ENCODE results near the gene SDF2L1. TPM values are rescaled to one million over a fixed set of nuclear protein-coding genes. Genes with fewer than 3 reads are reported as not detected.

The SDF2L1 gene
- total RNA-seq, 2 donors from 2014 or later, result 25.6 to 30.1 TPM

DNA sequence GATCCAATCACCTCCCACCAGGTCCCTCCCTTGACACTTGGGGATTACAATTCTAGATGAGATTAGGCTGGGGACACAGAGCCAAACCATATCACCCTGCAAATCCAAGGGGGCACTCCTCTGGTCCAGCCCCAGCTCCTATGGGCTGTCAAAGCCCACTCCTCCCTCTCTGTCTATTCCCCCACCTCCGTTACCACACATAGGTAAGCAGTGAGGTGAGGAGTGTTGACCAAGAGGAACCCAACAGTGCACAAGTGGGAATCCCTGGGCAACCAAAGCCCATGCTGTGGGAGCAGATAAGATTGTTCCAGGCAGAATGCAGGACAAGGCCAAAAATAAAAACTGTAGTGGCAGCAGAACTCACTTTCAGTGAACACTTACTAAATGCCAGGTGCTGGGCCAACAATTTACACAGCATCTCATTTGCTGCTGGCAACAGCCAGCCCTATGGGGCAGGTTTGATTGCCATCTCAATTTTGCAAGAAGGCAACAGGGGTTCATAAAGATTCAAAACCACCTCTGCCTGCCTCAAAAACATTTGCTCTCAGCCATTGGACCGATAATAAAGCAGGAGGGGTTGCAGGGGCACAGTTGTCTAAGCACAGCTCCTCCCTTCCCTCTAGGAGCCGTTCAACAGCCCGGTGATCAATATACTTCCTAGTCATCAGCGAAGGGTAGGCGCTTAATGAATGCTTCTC lies 8.9 kb downstream of the SDF2L1 start:
- H3K4me1 Mint-ChIP-seq, result peaks cover 20% of the 10 kb centered on the region
- peak overlapping the region; percentile 90 for H3K4me3 Mint-ChIP-seq
- no peaks in the 10 kb centered on the region for H3K27me3 Mint-ChIP-seq
- H3K27ac Mint-ChIP-seq, result peak overlapping the region; percentile 57
- peaks cover 2% of the 10 kb centered on the region for H3K36me3 Mint-ChIP-seq (ENCODE audit: low read depth)
- no peaks in the 10 kb centered on the region for H3K9me3 ChIP-seq (ENCODE audit: control insufficient read depth, low read length, poor library complexity, severe bottlenecking)
- DNase-seq (no peak), ATAC-seq (no peak)

DNA sequence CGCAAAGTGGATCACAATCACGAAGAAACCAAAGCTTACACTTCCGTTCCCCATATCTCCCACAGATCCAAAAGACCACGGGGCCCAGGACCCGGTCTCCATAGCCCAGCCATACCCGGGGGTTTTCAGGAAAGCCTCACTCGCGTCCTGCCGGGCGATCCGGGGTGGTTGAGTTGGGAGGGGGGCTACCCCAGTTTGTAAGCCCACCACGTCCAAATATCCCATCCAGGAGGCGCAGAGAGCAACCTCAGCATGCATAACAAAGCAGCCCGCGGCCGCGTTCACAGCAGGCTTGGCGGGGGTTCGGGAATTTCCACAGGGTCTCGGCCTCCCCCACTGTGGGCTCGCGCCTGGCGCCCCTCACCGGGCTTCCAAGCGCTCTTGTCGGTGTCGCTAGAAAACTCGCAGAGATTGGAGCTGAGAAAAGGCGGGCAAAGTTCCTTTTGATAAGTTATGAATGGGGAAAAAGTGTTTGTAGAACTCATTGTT lies 9.5 kb downstream of the SDF2L1 start:
- Mint-ChIP-seq H3K36me3 (ENCODE audit: low read depth) (peaks cover 2% of the 10 kb centered on the region), H3K27me3 (no peaks in the 10 kb centered on the region), H3K4me1 (peaks cover 22% of the 10 kb centered on the region), H3K4me3 (peak overlapping the region; percentile 90), H3K27ac (peak overlapping the region; percentile 57)
- peak; percentile 40 for ATAC-seq
- peak in 1 of 3 donors; percentile 30 for DNase-seq
- H3K9me3 ChIP-seq (ENCODE audit: control insufficient read depth, low read length, poor library complexity, severe bottlenecking), result no peaks in the 10 kb centered on the region

DNA sequence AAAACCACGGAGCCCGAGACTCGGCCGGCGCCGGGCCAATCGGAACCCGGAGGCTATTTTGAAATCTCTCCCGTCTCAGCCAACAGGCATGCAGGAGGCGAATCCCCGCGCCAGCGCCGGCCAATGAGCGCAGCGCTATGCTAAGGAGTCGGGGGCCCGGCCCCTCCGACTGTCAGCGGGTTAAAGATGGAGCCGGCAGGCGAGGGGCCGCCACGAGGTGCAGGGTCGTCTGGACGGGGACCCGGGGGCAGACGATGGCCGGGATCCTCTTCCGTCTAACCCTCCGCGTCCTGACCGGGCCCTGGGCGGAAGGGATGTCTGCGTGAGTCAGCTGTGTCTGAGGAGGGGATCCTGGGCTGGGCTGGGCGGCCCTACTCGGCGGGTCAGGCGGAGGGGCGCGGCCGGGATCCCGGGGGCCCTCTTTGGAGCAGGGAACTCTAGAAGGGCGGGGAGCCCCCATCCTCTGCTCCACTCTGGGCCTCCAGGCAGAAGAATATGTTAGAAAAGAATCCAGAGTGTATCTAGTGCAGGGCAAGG lies 10.0 kb downstream of the SDF2L1 start:
- Mint-ChIP-seq H3K4me3 (peak overlapping the region; percentile 90), H3K4me1 (peaks cover 24% of the 10 kb centered on the region), H3K27me3 (no peaks in the 10 kb centered on the region), H3K27ac (peak overlapping the region; percentile 57), H3K36me3 (ENCODE audit: low read depth) (no peaks in the 10 kb centered on the region)
- H3K9me3 ChIP-seq (ENCODE audit: control insufficient read depth, low read length, poor library complexity, severe bottlenecking), result no peaks in the 10 kb centered on the region
- DNase-seq, result peak; percentile 68 to 77 (median 73)
- peak; percentile 99 for ATAC-seq

GRCh38 chr22:21652547-21653545 lies 10.7 kb downstream of the SDF2L1 start:
- Mint-ChIP-seq H3K4me1 (peaks cover 27% of the 10 kb centered on the region), H3K36me3 (ENCODE audit: low read depth) (no peaks in the 10 kb centered on the region), H3K27ac (peak overlapping the region; percentile 2), H3K4me3 (peak overlapping the region; percentile 90), H3K27me3 (no peaks in the 10 kb centered on the region)
- no peaks in the 10 kb centered on the region for H3K9me3 ChIP-seq (ENCODE audit: control insufficient read depth, low read length, poor library complexity, severe bottlenecking)
- DNase-seq (no peak), ATAC-seq (no peak)

GRCh38 chr22:21657020-21657359 lies 14.9 kb downstream of the SDF2L1 start:
- DNase-seq, result no peak
- peak overlapping the region; percentile 85 for H3K27ac Mint-ChIP-seq

GRCh38 chr22:21657360-21658032 lies 15.4 kb downstream of the SDF2L1 start:
- DNase-seq (peak; percentile 63 to 86 (median 80)), ATAC-seq (peak; percentile 96)
- Mint-ChIP-seq H3K4me3 (peak overlapping the region; percentile 89), H3K27ac (no peak overlapping the region), H3K36me3 (ENCODE audit: low read depth) (no peaks in the 10 kb centered on the region), H3K27me3 (no peaks in the 10 kb centered on the region), H3K4me1 (peaks cover 16% of the 10 kb centered on the region)
- H3K9me3 ChIP-seq (ENCODE audit: control insufficient read depth, low read length, poor library complexity, severe bottlenecking), result no peaks in the 10 kb centered on the region

More at GRCh38 chr22:21657020-21657359, 14.9 kb downstream of the SDF2L1 start:
- no peak for ATAC-seq
- H3K27me3 Mint-ChIP-seq, result no peaks in the 10 kb centered on the region
- no peaks in the 10 kb centered on the region for H3K36me3 Mint-ChIP-seq (ENCODE audit: low read depth)
- peaks cover 18% of the 10 kb centered on the region for H3K4me1 Mint-ChIP-seq
- no peaks in the 10 kb centered on the region for H3K9me3 ChIP-seq (ENCODE audit: control insufficient read depth, low read length, poor library complexity, severe bottlenecking)
- H3K4me3 Mint-ChIP-seq, result peak overlapping the region; percentile 89

- H3K27me3 Mint-ChIP-seq, result no peaks in the 10 kb centered on the region
- no peaks in the 10 kb centered on the region for H3K36me3 Mint-ChIP-seq (ENCODE audit: low read depth)
- no peak for DNase-seq
- no peak for ATAC-seq
- no peak overlapping the region for H3K27ac Mint-ChIP-seq
- H3K4me1 Mint-ChIP-seq, result peaks cover 17% of the 10 kb centered on the region
- no peak overlapping the region for H3K4me3 Mint-ChIP-seq
- H3K9me3 ChIP-seq (ENCODE audit: control insufficient read depth, low read length, poor library complexity, severe bottlenecking), result no peaks in the 10 kb centered on the region
These were observed 17.9 kb downstream of the SDF2L1 start for GRCh38 chr22:21659864-21660525.

GRCh38 chr22:21660904-21661303 lies 18.8 kb downstream of the SDF2L1 start:
- Mint-ChIP-seq H3K27ac (no peak overlapping the region), H3K4me3 (no peak overlapping the region), H3K36me3 (ENCODE audit: low read depth) (no peaks in the 10 kb centered on the region), H3K27me3 (no peaks in the 10 kb centered on the region), H3K4me1 (peaks cover 22% of the 10 kb centered on the region)
- no peaks in the 10 kb centered on the region for H3K9me3 ChIP-seq (ENCODE audit: control insufficient read depth, low read length, poor library complexity, severe bottlenecking)
- ATAC-seq, result no peak
- DNase-seq, result no peak

DNA sequence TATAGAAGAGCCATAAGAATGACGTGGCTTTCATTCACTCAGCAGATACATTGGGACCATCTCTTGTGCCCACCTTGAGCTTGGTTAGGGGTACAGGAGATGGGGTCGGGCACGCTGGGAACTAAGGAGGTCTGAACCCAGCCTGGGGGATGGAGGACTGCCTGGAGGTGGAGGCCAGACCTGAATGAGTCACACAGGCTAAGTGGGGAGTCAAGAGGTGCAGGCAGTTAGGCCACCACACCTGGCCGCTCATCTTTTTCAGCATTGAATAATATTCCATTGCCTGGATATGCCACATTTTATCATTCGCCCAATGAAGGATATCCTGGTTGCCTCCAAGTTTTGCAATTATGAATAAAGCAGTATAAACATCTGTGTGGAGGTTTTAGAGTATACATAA lies 19.9 kb downstream of the SDF2L1 start:
- H3K27ac Mint-ChIP-seq, result no peak overlapping the region
- H3K4me1 Mint-ChIP-seq, result peaks cover 15% of the 10 kb centered on the region
- ATAC-seq (no peak), DNase-seq (no peak)
- H3K9me3 ChIP-seq (ENCODE audit: control insufficient read depth, low read length, poor library complexity, severe bottlenecking), result no peaks in the 10 kb centered on the region
- no peaks in the 10 kb centered on the region for H3K27me3 Mint-ChIP-seq
- H3K36me3 Mint-ChIP-seq (ENCODE audit: low read depth), result no peaks in the 10 kb centered on the region
- no peak overlapping the region for H3K4me3 Mint-ChIP-seq

- Mint-ChIP-seq H3K27me3 (no peaks in the 10 kb centered on the region), H3K36me3 (ENCODE audit: low read depth) (no peaks in the 10 kb centered on the region), H3K27ac (no peak overlapping the region), H3K4me3 (peak overlapping the region; percentile 47), H3K4me1 (peaks cover 16% of the 10 kb centered on the region)
- DNase-seq, result no peak
- no peaks in the 10 kb centered on the region for H3K9me3 ChIP-seq (ENCODE audit: control insufficient read depth, low read length, poor library complexity, severe bottlenecking)
- ATAC-seq, result no peak
These were observed 21.6 kb downstream of the SDF2L1 start for GRCh38 chr22:21663738-21664137.

GRCh38 chr22:21665047-21665851 lies 23.1 kb downstream of the SDF2L1 start:
- DNase-seq (no peak), ATAC-seq (no peak)
- H3K4me3 Mint-ChIP-seq, result peak overlapping the region; percentile 99
- no peaks in the 10 kb centered on the region for H3K27me3 Mint-ChIP-seq
- H3K9me3 ChIP-seq (ENCODE audit: control insufficient read depth, low read length, poor library complexity, severe bottlenecking), result no peaks in the 10 kb centered on the region
- no peaks in the 10 kb centered on the region for H3K36me3 Mint-ChIP-seq (ENCODE audit: low read depth)
- peaks cover 22% of the 10 kb centered on the region for H3K4me1 Mint-ChIP-seq
- H3K27ac Mint-ChIP-seq, result peak overlapping the region; percentile 95

DNA sequence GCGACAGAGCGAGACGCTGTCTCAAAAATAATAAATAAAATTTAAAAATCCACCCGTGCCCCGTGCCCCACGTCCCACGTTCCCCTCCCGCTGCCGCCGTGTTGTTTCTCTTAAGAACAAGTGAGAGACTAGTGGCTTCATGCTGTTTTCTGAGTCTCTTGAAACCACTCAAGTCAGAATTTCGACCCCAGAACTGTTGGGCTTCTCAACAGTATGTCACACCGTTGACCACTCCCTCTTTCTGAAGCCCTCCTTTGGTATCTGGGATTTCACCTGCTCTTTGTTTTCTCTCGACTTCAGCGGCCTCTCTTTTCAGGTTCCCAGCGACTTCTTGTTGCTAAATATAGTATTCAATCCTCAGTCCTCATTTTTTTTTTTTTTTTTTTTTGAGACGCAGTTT lies 24.7 kb downstream of the SDF2L1 start:
- peak overlapping the region; percentile 95 for H3K27ac Mint-ChIP-seq
- no peaks in the 10 kb centered on the region for H3K36me3 Mint-ChIP-seq (ENCODE audit: low read depth)
- H3K9me3 ChIP-seq (ENCODE audit: control insufficient read depth, low read length, poor library complexity, severe bottlenecking), result no peaks in the 10 kb centered on the region
- DNase-seq (no peak), ATAC-seq (no peak)
- H3K4me1 Mint-ChIP-seq, result peaks cover 22% of the 10 kb centered on the region
- H3K4me3 Mint-ChIP-seq, result peak overlapping the region; percentile 99
- no peaks in the 10 kb centered on the region for H3K27me3 Mint-ChIP-seq

All from T-helper 17 cell (primary cell).